Fibroblast of mammary gland (primary cell): ENCODE measurements around the gene OPTC.

Source experiments
- DNase-seq: peaks from one replicate; pipeline ENCODE4 v3.0.0-alpha.2; 2010; ENCODE audit warnings: low read depth
- H3K4me3 ChIP-seq: 2 replicates; pipeline ENCODE4 v1.5.1; 2011; ENCODE audit warnings: low read depth, mild to moderate bottlenecking, low read length, moderate library complexity; ENCODE audit not compliant: control insufficient read depth
- TF ChIP-seq, protein P1 (sequence below): conservative IDR thresholded peaks from 2 replicates; pipeline ENCODE4 v1.5.1; 2011; ENCODE audit warnings: low read depth, low read length, inconsistent platforms; ENCODE audit not compliant: control insufficient read depth, insufficient read depth

Gene OPTC

DNA sequence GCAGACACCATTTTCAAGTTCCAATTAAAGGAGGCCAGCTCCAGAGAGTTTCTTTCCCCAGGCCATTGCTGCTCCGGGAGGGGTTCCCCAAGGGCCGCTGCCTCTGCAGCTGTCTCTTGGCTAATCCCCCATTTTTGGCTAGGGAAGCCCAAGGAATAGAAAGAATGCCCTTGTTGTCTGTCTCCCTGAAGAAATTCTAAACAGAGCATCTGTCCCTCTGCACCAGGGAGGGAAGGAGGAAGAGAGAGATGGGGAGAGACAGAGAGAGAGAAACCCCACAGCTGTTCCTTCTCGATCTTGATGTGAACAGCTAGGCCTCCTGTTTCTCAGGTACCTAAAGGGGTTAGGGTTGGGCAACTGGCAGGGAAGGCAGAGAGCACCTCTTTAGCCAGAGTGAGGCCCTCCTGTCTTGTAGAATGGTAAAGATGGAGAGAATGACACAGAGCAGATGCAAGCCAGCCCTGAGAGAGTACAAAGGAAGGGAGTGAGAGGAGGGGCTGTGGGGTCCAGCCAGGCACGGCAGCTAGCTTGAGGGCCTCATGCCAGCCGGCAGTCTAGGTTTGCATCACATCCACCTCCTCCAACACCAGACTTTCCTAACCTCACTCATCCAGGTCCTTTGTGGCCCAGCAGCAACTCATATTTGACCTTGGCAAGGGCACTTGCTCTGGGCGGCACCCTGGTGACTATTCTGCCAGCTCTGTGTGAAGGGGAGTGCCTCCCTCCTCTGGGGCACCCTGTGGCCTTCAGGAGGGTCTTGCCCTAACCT is 13.1 kb downstream of the OPTC start:
- TF ChIP-seq, protein P1, sequence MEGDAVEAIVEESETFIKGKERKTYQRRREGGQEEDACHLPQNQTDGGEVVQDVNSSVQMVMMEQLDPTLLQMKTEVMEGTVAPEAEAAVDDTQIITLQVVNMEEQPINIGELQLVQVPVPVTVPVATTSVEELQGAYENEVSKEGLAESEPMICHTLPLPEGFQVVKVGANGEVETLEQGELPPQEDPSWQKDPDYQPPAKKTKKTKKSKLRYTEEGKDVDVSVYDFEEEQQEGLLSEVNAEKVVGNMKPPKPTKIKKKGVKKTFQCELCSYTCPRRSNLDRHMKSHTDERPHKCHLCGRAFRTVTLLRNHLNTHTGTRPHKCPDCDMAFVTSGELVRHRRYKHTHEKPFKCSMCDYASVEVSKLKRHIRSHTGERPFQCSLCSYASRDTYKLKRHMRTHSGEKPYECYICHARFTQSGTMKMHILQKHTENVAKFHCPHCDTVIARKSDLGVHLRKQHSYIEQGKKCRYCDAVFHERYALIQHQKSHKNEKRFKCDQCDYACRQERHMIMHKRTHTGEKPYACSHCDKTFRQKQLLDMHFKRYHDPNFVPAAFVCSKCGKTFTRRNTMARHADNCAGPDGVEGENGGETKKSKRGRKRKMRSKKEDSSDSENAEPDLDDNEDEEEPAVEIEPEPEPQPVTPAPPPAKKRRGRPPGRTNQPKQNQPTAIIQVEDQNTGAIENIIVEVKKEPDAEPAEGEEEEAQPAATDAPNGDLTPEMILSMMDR, result no peak
- H3K4me3 ChIP-seq, result no peak overlapping the region
- peak; percentile 24 for DNase-seq

DNA sequence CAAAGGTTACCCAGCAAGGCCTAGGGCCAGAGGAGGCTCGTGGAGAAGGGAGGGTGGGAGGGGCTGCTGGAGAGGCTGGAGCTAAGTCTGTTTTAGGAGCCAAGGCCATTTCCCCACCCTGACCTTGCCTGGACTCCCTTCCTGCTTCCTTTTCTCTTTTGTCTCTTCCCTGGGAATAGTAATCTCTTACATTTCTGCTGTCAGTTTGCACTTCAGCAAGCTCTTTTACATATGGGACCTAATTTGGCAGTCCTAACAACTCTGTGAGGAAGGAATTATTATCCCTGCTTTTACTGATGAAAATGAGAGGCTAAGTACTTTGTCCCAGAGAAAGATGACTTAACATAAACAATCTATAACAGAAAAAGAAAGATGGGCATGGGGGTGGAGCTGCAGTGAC is 13.8 kb downstream of the OPTC start:
- H3K4me3 ChIP-seq, result no peak overlapping the region
- no peak for DNase-seq
- TF ChIP-seq, protein P1, result no peak

DNA sequence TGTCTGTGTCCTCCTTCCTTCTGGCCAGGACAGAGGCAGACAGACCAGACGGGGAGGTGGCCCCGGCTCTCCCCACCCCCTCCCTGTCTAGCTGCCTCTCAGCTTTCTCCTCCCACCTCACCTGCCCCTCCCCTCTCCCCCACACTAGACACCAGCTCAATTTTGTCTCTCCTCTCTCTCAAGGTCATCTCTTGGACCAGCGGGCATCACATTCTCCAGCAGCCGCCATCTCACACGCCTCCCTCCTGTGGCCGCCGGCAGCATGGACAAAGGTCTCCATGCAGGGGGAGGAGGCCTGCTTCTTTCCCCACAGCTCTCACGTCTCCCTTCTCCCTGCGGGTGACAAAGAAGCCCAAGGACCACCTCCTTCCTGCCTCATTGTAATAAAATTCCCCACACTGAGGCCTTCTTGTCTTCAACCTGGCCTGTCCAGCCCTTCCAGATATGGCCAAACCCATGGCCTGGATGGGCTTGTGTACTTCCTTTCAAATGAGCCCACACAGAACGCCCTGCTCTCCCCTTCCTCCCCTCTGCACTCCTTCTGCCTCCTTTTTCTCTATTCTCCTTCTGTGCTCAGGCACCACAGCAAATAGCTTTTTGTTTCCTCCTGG is 14.6 kb downstream of the OPTC start:
- no peak overlapping the region for H3K4me3 ChIP-seq
- no peak for DNase-seq
- TF ChIP-seq, protein P1, result no peak

DNA sequence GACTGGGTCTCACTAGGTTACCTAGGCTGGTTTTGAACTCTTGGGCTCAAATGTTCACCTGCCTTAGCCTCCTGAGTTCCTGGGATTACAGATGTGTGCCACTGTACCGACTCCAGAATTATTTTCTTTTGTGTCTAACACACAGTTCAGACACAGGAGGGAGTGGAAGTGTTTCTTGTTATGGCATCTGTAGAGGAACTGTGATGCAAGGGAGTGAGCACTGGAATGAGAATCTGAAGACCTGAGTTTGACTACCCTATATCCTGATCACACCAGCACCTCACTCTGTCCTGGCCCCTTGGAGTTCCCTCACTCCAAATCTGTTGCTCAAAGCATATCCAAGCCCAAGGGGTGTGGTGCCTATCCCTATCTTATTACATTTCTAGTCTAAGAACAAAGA is 15.2 kb downstream of the OPTC start:
- no peak overlapping the region for H3K4me3 ChIP-seq
- TF ChIP-seq, protein P1, result no peak
- DNase-seq, result peak; percentile 22

DNA sequence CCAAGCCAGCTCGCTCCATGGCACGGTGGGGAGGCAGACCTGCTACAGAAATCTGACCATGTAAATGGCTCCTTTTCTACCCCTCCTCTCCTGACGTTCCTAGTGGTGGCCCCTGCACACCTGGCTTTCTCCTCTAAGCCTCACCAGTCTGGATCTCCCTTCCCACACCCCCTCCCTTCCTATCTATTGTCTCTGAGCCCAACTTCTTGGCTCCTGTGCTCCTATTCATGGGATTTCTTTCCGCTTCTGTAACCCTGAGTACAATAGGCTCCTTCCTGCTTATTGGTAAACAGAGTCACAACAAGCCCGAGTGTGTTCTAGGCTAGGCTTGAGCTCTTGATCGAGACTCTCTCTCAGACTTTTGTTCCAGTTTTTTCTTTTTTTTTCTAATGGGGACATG is 17.6 kb downstream of the OPTC start:
- TF ChIP-seq, protein P1, result no peak
- no peak for DNase-seq
- H3K4me3 ChIP-seq, result no peak overlapping the region

DNA sequence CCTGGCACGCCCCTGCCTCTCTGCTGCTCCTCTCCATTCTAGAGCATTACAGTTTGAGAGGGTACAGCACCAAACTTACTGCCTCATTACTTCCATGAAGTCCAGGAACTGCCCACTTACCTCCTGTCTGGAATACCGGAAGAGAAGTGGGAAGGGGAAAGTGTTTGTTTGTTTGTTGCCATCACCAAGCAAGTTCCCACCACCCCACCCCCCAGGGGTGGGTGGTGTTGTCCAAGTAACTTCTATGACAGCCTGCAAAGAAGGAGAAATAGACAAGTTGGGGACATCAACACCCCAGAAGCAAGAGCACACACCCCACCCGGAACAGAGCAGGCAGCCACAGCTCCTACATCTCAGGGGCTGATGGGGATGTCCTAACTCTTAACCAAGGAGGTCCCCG is 18.0 kb downstream of the OPTC start:
- no peak for DNase-seq

More for the DNA sequence above, 18.0 kb downstream of the OPTC start:
- TF ChIP-seq, protein P1, result no peak
- no peak overlapping the region for H3K4me3 ChIP-seq
